Activated CD4-positive, alpha-beta T cell treated with anti-CD3 and anti-CD28 coated beads, Interleukin-10, Interleukin-2, amounts not matched to agents 100 ng/mL and 50 ng/mL, durations not matched to agents 16 hours and 8 hours (primary cell): ENCODE data around the gene ADAMTS14.
"Not testable (repeated sequence)": the region's sequence is repeated elsewhere in the genome, so short reads cannot be mapped to it uniquely, and the experiment has no call there.

Source experiments
- DNase-seq: peaks from one replicate; pipeline ENCODE4 v3.0.0-alpha.2; 2020

Gene ADAMTS14

DNA sequence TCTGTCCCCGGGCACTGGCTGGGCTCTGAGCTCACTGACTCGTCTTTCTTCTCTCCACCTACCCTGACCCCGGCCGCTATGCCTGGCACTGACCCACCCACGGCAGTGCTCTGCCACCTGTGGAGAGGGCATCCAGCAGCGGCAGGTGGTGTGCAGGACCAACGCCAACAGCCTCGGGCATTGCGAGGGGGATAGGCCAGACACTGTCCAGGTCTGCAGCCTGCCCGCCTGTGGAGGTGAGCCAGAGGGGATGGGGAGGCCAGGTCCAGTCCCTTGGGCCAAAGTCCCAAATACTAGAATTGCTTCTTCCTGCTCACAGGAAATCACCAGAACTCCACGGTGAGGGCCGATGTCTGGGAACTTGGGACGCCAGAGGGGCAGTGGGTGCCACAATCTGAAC, 85.5 kb downstream of the ADAMTS14 start:
- no peak for DNase-seq

- peak; percentile 68 for DNase-seq
Observed at GRCh38 chr10:70758757-70759514, 86.6 kb downstream of the ADAMTS14 start.

DNA sequence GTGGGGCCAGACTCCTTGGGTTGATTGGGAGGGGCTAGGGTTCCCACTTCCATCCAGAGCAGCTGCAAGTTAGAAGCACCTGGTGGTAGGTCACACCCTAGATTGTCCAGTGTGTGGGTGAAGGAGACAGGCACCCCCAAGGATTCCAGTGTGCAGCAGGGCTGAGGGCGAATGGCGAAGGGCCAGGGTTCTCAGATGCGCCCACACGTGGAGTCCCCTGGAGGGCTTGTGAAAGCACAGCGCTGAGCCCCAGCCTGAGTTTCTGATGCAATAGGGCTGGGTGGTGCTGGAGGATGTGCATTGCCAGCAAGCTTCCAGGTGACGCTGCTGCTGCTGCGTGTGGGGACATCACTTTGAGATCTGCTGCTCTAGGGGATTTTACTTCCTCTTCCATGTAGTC, 87.5 kb downstream of the ADAMTS14 start:
- DNase-seq: peak; percentile 6

DNA sequence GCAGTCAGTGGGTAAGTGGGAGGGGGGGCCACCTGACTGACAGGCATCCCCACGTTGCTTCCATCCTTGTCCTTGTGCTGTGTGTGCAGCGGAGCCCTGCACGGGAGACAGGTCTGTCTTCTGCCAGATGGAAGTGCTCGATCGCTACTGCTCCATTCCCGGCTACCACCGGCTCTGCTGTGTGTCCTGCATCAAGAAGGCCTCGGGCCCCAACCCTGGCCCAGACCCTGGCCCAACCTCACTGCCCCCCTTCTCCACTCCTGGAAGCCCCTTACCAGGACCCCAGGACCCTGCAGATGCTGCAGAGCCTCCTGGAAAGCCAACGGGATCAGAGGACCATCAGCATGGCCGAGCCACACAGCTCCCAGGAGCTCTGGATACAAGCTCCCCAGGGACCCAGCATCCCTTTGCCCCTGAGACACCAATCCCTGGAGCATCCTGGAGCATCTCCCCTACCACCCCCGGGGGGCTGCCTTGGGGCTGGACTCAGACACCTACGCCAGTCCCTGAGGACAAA, 88.0 kb downstream of the ADAMTS14 start:
- DNase-seq: no peak

DNA sequence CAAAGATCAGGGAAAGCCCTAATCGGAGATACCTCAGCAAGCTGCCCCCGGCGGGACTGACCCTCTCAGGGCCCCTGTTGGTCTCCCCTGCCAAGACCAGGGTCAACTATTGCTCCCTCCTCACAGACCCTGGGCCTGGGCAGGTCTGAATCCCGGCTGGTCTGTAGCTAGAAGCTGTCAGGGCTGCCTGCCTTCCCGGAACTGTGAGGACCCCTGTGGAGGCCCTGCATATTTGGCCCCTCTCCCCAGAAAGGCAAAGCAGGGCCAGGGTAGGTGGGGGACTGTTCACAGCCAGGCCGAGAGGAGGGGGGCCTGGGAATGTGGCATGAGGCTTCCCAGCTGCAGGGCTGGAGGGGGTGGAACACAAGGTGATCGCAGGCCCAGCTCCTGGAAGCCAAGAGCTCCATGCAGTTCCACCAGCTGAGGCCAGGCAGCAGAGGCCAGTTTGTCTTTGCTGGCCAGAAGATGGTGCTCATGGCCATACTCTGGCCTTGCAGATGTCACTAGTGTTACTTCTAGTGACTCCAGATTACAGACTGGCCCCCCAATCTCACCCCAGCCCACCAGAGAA, 88.8 kb downstream of the ADAMTS14 start:
- DNase-seq: no peak

DNA sequence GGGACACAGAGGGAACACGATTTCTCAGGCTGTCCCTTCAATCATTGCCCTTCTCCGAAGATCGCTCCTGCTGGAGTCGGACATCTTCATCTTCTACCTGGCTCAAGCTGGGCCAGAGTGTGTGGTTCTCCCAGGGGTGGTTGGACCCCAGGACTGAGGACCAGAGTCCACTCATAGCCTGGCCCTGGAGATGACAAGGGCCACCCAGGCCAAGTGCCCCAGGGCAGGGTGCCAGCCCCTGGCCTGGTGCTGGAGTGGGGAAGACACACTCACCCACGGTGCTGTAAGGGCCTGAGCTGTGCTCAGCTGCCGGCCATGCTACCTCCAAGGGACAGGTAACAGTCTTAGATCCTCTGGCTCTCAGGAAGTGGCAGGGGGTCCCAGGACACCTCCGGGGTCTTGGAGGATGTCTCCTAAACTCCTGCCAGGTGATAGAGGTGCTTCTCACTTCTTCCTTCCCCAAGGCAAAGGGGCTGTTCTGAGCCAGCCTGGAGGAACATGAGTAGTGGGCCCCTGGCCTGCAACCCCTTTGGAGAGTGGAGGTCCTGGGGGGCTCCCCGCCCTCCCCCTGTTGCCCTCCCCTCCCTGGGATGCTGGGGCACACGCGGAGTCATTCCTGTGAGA, 89.5 kb downstream of the ADAMTS14 start:
- DNase-seq: no peak

DNA sequence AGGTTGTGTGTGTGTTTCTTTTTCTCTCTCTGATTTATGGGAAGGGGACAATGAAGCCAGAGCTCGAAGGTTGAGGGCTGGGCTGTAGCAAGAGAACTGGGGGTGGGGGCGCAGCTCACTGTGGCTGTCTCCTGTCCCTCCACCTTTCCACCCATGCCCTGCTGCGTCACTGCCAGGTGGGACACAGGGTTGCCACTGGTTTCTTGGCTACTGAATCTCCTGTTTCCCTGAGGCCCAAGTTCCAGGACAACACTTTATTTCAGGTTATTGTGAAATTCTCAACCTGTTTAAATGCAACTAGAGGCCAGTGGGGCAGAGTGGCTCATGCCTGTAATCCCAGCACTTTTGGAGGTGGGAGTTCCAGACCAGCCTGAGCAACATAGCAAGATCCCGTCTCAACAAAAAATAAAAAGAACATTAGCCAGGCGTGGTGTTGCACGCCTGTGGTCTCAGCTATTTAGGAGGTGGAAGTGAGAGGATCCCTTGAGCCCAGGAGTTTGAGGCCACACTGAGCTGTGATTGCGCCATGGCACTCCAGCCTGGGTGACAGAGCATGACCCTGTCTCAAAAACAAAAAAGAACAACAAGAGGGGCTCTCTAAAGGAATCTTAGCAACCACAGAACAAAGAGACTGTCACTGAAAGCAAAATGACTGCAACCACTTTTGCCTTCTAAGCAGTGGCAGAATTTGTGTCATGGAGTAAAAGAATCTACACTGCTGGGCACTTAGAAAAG, 90.3 kb downstream of the ADAMTS14 start:
- no peak for DNase-seq

- no peak for DNase-seq
Observed at GRCh38 chr10:70763567-70763966, 91.3 kb downstream of the ADAMTS14 start.

- no peak for DNase-seq
Observed at GRCh38 chr10:70765794-70766594, 93.7 kb downstream of the ADAMTS14 start.

DNA sequence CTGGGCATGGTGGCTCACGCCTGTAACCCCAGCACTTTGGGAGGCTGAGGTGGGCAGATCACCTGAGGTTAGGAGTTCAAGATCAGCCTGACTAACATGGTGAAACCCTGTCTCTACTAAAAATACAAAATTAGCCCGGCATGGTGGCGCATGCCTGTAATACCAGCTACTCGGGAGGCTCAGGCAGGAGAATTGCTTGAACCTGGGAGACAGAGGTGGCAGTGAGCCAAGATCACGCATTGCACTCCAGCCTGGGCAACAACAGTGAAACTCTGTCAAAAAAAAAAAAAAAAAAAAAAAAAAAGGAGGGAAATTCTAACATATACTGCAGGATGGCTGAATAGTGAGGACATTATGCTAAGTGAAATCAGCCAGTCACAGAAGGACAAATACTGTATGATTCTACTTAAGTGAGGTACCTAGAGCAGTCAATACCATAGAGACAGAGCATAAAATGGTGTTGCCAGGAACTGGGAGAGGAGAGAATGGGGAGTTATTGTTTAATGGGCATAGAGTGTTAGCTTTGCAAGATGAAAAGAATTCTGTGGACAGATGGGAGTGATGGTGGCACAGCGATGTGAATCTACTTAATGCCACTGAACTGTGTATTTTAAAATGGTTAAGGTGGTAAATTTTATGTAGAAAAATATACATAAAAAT, 95.8 kb downstream of the ADAMTS14 start:
- DNase-seq: not testable (repeated sequence)

GRCh38 chr10:70769121-70769520, 96.8 kb downstream of the ADAMTS14 start:
- DNase-seq: no peak

DNA sequence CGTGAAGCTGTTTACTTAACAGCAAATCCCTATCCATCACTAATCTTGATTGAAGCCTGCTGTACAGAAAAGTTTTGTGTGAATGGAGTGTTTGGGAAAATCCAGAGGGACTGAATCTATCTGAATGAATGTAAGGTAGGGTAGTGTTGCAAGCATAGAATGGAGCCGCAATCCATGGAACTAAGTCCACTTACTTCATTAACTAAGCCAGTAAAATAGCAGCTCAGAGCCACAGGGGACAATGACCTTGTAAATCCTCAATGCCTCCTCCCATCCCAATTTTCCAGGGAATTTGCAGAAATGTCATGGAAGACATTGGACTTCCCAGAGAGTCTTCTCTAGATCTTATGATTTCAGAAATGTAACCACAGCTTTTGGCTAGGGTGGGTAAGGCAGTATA, 97.7 kb downstream of the ADAMTS14 start:
- no peak for DNase-seq

GRCh38 chr10:70770516-70770915, 98.2 kb downstream of the ADAMTS14 start:
- DNase-seq: not testable (repeated sequence)

DNA sequence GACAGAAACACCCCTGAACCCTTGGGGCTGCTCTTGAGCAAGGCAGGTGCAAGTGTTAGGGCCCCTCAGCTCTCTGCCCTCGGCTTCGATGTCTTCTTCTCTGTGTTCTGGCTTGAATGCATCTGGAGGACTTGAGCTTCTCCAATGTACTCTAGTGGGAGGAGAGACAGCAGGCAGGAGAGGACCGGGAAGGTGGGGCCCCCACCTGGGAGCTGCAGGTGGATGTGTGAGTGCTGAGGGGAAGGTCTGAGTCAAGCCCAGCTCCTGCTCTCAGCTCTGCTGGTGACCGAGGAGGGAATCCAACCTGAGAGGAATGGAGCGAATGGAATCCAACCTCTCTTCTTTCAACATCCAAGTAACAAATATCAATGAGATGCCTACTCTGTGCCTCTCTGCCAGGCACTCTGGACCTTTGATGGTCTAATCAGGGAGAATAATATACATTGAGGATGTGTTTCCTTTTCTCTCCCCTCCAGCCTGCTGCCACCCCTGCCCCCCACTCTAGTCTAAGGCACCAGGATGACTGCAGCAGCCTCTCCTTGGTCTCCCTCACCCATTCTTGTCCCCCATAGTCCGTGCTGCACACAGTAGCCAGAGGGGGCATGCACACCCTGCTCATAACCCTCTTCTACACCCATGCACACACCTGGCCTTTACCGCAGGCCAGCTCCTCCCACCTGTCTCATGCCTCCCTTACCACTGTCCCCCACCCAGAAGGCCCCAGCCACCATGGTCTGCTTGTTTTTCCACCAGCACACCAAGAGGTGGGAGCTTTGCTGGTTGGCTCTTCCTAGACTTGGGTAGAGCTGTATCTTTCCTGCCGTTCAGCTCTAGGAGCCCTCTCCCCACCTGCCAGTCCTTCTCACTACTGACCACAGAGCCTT, 99.2 kb downstream of the ADAMTS14 start:
- no peak for DNase-seq

DNA sequence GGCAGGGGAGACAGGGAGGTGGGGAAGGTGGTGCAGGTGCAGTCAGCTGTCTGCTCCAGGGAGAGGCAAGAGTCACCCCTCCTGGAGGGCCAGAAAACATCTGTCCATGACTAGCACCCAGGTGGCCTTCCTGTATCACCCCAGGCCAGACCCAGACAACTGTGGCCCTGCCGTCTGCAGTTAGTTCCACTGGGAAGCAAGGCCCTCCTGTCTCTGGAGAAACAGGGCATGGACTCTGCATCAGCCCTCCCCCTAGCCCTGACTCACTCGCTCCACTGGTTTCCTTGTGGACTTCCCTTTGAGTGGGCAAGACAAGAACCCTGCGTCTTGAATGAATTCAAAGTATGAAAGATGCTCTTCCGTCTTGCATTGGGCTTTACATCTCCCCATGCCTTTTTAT, 100.3 kb downstream of the ADAMTS14 start:
- DNase-seq: no peak

DNA sequence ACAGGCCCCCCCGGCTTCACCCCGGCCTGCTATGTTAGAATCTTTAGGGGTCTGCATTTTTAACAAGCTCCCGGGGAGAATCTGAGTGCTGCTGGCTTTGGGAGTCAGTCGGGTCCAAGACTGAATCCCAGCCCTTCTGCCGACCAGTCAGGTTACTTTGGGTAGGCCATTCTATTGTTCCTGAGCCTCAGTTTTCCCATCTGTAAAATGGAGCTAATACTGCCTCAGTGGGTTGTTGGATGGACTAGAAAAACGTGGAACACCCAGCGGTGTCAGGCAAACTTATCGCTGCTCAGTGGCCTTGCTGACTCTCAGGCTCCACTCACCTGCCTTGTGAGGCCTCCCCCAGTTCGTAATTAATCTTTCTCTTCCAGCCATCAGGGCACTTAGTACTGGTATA, 101.2 kb downstream of the ADAMTS14 start:
- no peak for DNase-seq

GRCh38 chr10:70773965-70774809, 101.9 kb downstream of the ADAMTS14 start:
- no peak for DNase-seq

- DNase-seq: no peak
Observed at GRCh38 chr10:70774810-70775678, 102.7 kb downstream of the ADAMTS14 start.
